GM19239 (cell line): ENCODE data around the gene CRTC1.

Experiments used
- DNase-seq: peaks from one replicate; pipeline ENCODE4 v3.0.0; 2011; ENCODE audit warnings: low spot score; ENCODE audit not compliant: insufficient read length
- FAIRE-seq: peaks from 2 replicates; lab custom pipeline; 2011; peaks lifted over from hg19 to GRCh38; lab: Jason Lieb, UNC

Gene CRTC1

GRCh38 chr19:18761531-18762110 is 78.1 kb downstream of the CRTC1 start:
- FAIRE-seq (no peak), DNase-seq (no peak)

- FAIRE-seq, result no peak
- no peak for DNase-seq
Measured at GRCh38 chr19:18762125-18763023, 78.9 kb downstream of the CRTC1 start.

- no peak for FAIRE-seq
- DNase-seq, result no peak
Measured at GRCh38 chr19:18763674-18764590, 80.5 kb downstream of the CRTC1 start.

GRCh38 chr19:18764591-18765051 is 81.1 kb downstream of the CRTC1 start:
- DNase-seq, result no peak
- no peak for FAIRE-seq

- DNase-seq, result no peak
- no peak for FAIRE-seq
Measured at GRCh38 chr19:18765224-18765623, 81.7 kb downstream of the CRTC1 start.

GRCh38 chr19:18768046-18768771 is 84.7 kb downstream of the CRTC1 start:
- DNase-seq (no peak), FAIRE-seq (no peak)

GRCh38 chr19:18768997-18769891 is 85.8 kb downstream of the CRTC1 start:
- FAIRE-seq (no peak), DNase-seq (no peak)

- FAIRE-seq, result no peak
- DNase-seq, result no peak
Measured at GRCh38 chr19:18769989-18770528, 86.6 kb downstream of the CRTC1 start.

GRCh38 chr19:18770663-18771327 is 87.3 kb downstream of the CRTC1 start:
- FAIRE-seq (no peak), DNase-seq (no peak)

- FAIRE-seq (no peak), DNase-seq (no peak)
Measured at GRCh38 chr19:18771328-18772242, 88.1 kb downstream of the CRTC1 start.

- DNase-seq (no peak), FAIRE-seq (no peak)
Measured at GRCh38 chr19:18772620-18773587, 89.4 kb downstream of the CRTC1 start.

- no peak for DNase-seq
- FAIRE-seq, result no peak
Measured at GRCh38 chr19:18773682-18774081, 90.2 kb downstream of the CRTC1 start.

- FAIRE-seq, result no peak
- no peak for DNase-seq
Measured at GRCh38 chr19:18774107-18774506, 90.6 kb downstream of the CRTC1 start.

GRCh38 chr19:18774782-18775444 is 91.4 kb downstream of the CRTC1 start:
- no peak for DNase-seq
- FAIRE-seq, result no peak

GRCh38 chr19:18775586-18776287 is 92.3 kb downstream of the CRTC1 start:
- DNase-seq, result no peak
- no peak for FAIRE-seq
